HG03066 (cell line): ENCODE data around the gene ZNF569.
"Not testable (repeated sequence)": the region's sequence is repeated elsewhere in the genome, so short reads cannot be mapped to it uniquely, and the experiment has no call there.

ENCODE experiments used
- ATAC-seq: cut with Tn5 transposase; IDR thresholded peaks from one replicate; pipeline ENCODE4 v1.9.1; 2021; ENCODE audit warnings: low read depth; ENCODE audit not compliant: unreplicated experiment

Gene ZNF569

GRCh38 chr19:37403403-37403802 is 63.8 kb downstream of the ZNF569 start:
- no peak for ATAC-seq

- ATAC-seq: no peak
Observed at GRCh38 chr19:37401078-37401477, 66.2 kb downstream of the ZNF569 start.

- ATAC-seq: not testable (repeated sequence)
Observed at GRCh38 chr19:37391399-37391798, 75.8 kb downstream of the ZNF569 start.

GRCh38 chr19:37389234-37389633 is 78.0 kb downstream of the ZNF569 start:
- ATAC-seq: no peak

- peak; percentile 97 for ATAC-seq
Observed at GRCh38 chr19:37370880-37371661, 96.2 kb downstream of the ZNF569 start, which contains the start of gene ZNF527. ZNF527 (plus strand) TSS chr19:37371099; CDS start chr19:37374199, 3,100 bp downstream.

GRCh38 chr19:37370386-37370879 is 96.8 kb downstream of the ZNF569 start:
- not testable (repeated sequence) for ATAC-seq

- no peak for ATAC-seq
Observed at GRCh38 chr19:37362733-37363132, 104.5 kb downstream of the ZNF569 start.

- ATAC-seq: no peak
Observed at GRCh38 chr19:37361994-37362393, 105.2 kb downstream of the ZNF569 start.
